K562 (cell line): ENCODE results near the gene ASMTL. TPM values are rescaled to one million over a fixed set of nuclear protein-coding genes. Genes with fewer than 3 reads are reported as not detected.

ENCODE experiments used
- ATAC-seq: fragments of 200-7000 bp; cut with Tn5 transposase; 3 replicates; pipeline ENCODE4 v1.9.1; 2020; ENCODE audit warnings: moderate library complexity
- BruUV-seq: library from RNA; stranded (reverse); fragments of 400-500 nt; replicated peaks from 2 replicates; lab custom pipeline; 2021; lab: Mats Ljungman, UMichigan
- CTCF ChIA-PET: fragments of 300-600 bp; formaldehyde crosslinking; extraction: SDS; loops from one replicate; lab custom pipeline; 2021; ENCODE audit warnings: low intra/inter-chr PET ratio; lab: Yijun Ruan, JAX
- POLR2A ChIA-PET: fragments of 300-600, 350-650 bp; sonication (Branson Sonifier 250); formaldehyde crosslinking; extraction: SDS; loops from one replicate; lab custom pipeline; 2021; ENCODE audit warnings: antibody characterized with exemption, inconsistent platforms; lab: Yijun Ruan, JAX
- DNase-seq, 4 experiments: peaks; one replicate each; pipeline versions ENCODE4 v3.0.0 to v3.0.0-alpha.2; 2011 to 2018; ENCODE audit warnings: low spot score in 3 of 4, mixed read lengths in 3 of 4; ENCODE audit errors: extremely low read depth in 1 of 4
- FAIRE-seq: peaks from 2 replicates; lab custom pipeline; 2011; peaks lifted over from hg19 to GRCh38; lab: Jason Lieb, UNC
- H2AFZ ChIP-seq: 2 replicates; pipeline ENCODE4 v1.6.0; 2011; ENCODE audit warnings: low read depth, low read length, control low read depth, inconsistent platforms
- H3K27ac ChIP-seq: fragments of 200-600 bp; 3 replicates; pipeline ENCODE4 v1.8.0; 2011; ENCODE audit warnings: low read depth, mild to moderate bottlenecking, control low read depth, inconsistent platforms, low read length, moderate library complexity, mixed read lengths; ENCODE audit errors: extremely low read depth
- H3K27me3 ChIP-seq, 2 experiments: fragments of 300-600 bp in 1 of 2; 2 replicates in 1 of 2; 3 replicates in 1 of 2; pipeline versions ENCODE4 v1.6.0 to v1.8.0; 2011; ENCODE audit warnings: inconsistent platforms in 2 of 2, low read length in 2 of 2, mild to moderate bottlenecking in 1 of 2, mixed read lengths in 1 of 2, moderate library complexity in 1 of 2; ENCODE audit not compliant: control insufficient read depth in 2 of 2, insufficient read depth in 2 of 2
- H3K36me3 ChIP-seq: fragments of 300-600 bp; 3 replicates; pipeline ENCODE4 v1.8.0; 2011; ENCODE audit warnings: mild to moderate bottlenecking, low read length, inconsistent platforms; ENCODE audit not compliant: control insufficient read depth, insufficient read depth
- H3K4me1 ChIP-seq, 2 experiments: fragments of 200-600 bp in 1 of 2; replicated peaks in 1 of 2; 2 replicates in 1 of 2; 3 replicates in 1 of 2; pipeline versions ENCODE4 v1.5.1 to v1.8.0; 2011; ENCODE audit warnings: inconsistent platforms in 2 of 2, low read length in 2 of 2, mild to moderate bottlenecking in 1 of 2, mixed read lengths in 1 of 2, moderate library complexity in 1 of 2; ENCODE audit not compliant: control insufficient read depth in 2 of 2, insufficient read depth in 2 of 2
- H3K4me2 ChIP-seq: 2 replicates; pipeline ENCODE4 v1.6.1; 2011; ENCODE audit warnings: low read length, control low read depth, inconsistent platforms, mixed read lengths; ENCODE audit not compliant: insufficient read depth
- H3K4me3 ChIP-seq: fragments of 200-600 bp; sonication (generic), shearing (Covaris generic); 2 replicates; pipeline ENCODE4 v1.5.1; 2016; ENCODE audit warnings: control low read depth, inconsistent platforms
- H3K79me2 ChIP-seq: fragments of 200-600 bp; 3 replicates; pipeline ENCODE4 v1.8.0; 2011; ENCODE audit warnings: low read length, inconsistent platforms; ENCODE audit not compliant: control insufficient read depth, insufficient read depth
- H3K9ac ChIP-seq, 2 experiments: 2 replicates each; pipeline versions ENCODE4 v1.6.0 to v1.6.1; 2011; ENCODE audit warnings: low read depth in 2 of 2, low read length in 2 of 2, control low read depth in 1 of 2, inconsistent platforms in 1 of 2, mild to moderate bottlenecking in 1 of 2, mixed read lengths in 1 of 2; ENCODE audit not compliant: insufficient read depth in 1 of 2
- H3K9me1 ChIP-seq: one replicate; pipeline ENCODE4 v1.6.0; 2011; ENCODE audit warnings: inconsistent platforms, mild to moderate bottlenecking, low read length, moderate library complexity; ENCODE audit not compliant: control insufficient read depth, insufficient read depth
- H3K9me3 ChIP-seq: replicated peaks from 2 replicates; pipeline ENCODE4 v1.5.1; 2011; ENCODE audit warnings: low read depth, low read length, inconsistent platforms; ENCODE audit not compliant: control insufficient read depth, insufficient read depth
- H4K20me1 ChIP-seq: replicated peaks from 2 replicates; pipeline ENCODE4 v1.6.1; 2011; ENCODE audit warnings: low read length, inconsistent platforms, mixed read lengths; ENCODE audit not compliant: control insufficient read depth, insufficient read depth
- ESRRA ChIP-seq: fragments of 450-650 bp; IDR thresholded peaks from 2 replicates; pipeline ENCODE4 v1.6.1; 2014; ENCODE audit warnings: low read depth, mild to moderate bottlenecking, moderate library complexity, borderline replicate concordance
- MEIS2 ChIP-seq: fragments of 450-650 bp; IDR thresholded peaks from 2 replicates; pipeline ENCODE4 v1.6.1; 2014; ENCODE audit warnings: mild to moderate bottlenecking; ENCODE audit not compliant: partially characterized antibody
- POLR2A ChIP-seq: fragments of 450-650 bp; conservative IDR thresholded peaks from 2 replicates; pipeline ENCODE4 v1.6.1; 2016
- RCOR1 ChIP-seq, 2 experiments: IDR thresholded peaks; 2 replicates each; pipeline ENCODE4 v1.6.1; 2012; ENCODE audit warnings: low read depth in 2 of 2, low read length in 2 of 2, borderline replicate concordance in 1 of 2, improper control_type of control experiment in 1 of 2
- RUNX1 ChIP-seq: sonication (generic); IDR thresholded peaks from 2 replicates; pipeline ENCODE4 v1.6.1; 2016; ENCODE audit warnings: antibody characterized with exemption, low read depth
- SAFB ChIP-seq: fragments of 200-400 bp; formaldehyde crosslinking; IDR thresholded peaks from 2 replicates; pipeline ENCODE4 v1.6.1; 2017; ENCODE audit warnings: low read depth, low read length, borderline replicate concordance
- ZBTB8A ChIP-seq: fragments of 450-650 bp; IDR thresholded peaks from 2 replicates; pipeline ENCODE4 v1.6.1; 2018; ENCODE audit warnings: mild to moderate bottlenecking, moderate library complexity; ENCODE audit not compliant: partially characterized antibody
- ZNF384 ChIP-seq: IDR thresholded peaks from 2 replicates; pipeline ENCODE4 v1.6.1; 2012; ENCODE audit warnings: low read depth, low read length, improper control_type of control experiment
- whole genome bisulfite sequencing: fragments of 100-300 bp; shearing (Covaris generic); methylation state at CpG from one replicate; pipeline ENCODE4 v1.1.6; 2016; ENCODE audit warnings: low coverage, mixed read lengths; ENCODE audit not compliant: insufficient coverage; ENCODE audit errors: missing lambda C conversion rate; 5-methylcytosine and 5-hydroxymethylcytosine counted together
- in situ Hi-C: fragments of 300-500 bp; cut with MboI; formaldehyde crosslinking; loops from 4 replicates; pipeline ENCODE4 v1.15.0; 2018; ENCODE audit warnings: inconsistent platforms, mixed read lengths
- intact Hi-C: fragments of 100-400 bp; cut with micrococcal nuclease; formaldehyde crosslinking; loops from 2 replicates; pipeline ENCODE4 v1.14.2; 2022
- polyA plus RNA-seq, 8 experiments: library from polyadenylated mRNA; depleted of rRNA in 4 of 8; stranded (reverse) in 5 of 8; unstranded in 3 of 8; fragments of >200 nt; fragmentation: Nextera tagmentation in 2 of 8; fragmentation: Illumina TruSeq in 1 of 8; extraction: Ambion mirVana in 2 of 8; extraction: Trizol in 1 of 8; gene quantifications; 2 replicates each; pipeline versions ENCODE4 v1.2.1 to v1.2.3, GENCODE V29; 2011 to 2014; ENCODE audit warnings: inconsistent platforms in 1 of 8, missing spikeins in 1 of 8
- total RNA-seq, 7 experiments: library from RNA; depleted of rRNA in 6 of 7; stranded (reverse); fragments of >200 nt in 6 of 7; fragmentation: Illumina TruSeq in 2 of 7; extraction: Trizol in 2 of 7; gene quantifications; 2 replicates each; pipeline versions ENCODE4 v1.2.1 to v1.2.3, GENCODE V29; 2011 to 2021; ENCODE audit warnings: low replicate concordance in 1 of 7
- TF ChIP-seq, protein P1 (sequence below): fragments of 450-650 bp; conservative IDR thresholded peaks from 2 replicates; pipeline ENCODE4 v1.6.1; 2016; ENCODE audit warnings: missing genetic modification characterization, low read depth, mild to moderate bottlenecking, control low read depth, missing compliant biosample characterization
- TF ChIP-seq, protein P2 (sequence below): fragments of 250-450 bp; sonication (Bioruptor Pico); IDR thresholded peaks from 2 replicates; pipeline ENCODE4 v1.4.0; 2020; ENCODE audit warnings: mild to moderate bottlenecking, moderate library complexity, borderline replicate concordance
- TF ChIP-seq, protein P3 (sequence below), 2 experiments: IDR thresholded peaks in 1 of 2; conservative IDR thresholded peaks in 1 of 2; 2 replicates each; pipeline ENCODE4 v1.6.1; 2016; ENCODE audit warnings: low read depth in 2 of 2, mild to moderate bottlenecking in 1 of 2, missing compliant biosample characterization in 1 of 2, missing genetic modification characterization in 1 of 2, moderate library complexity in 1 of 2
- TF ChIP-seq, protein P4 (sequence below): fragments of 250-450 bp; sonication (Bioruptor Pico); IDR thresholded peaks from 2 replicates; pipeline ENCODE4 v1.5.1; 2021; ENCODE audit warnings: mild to moderate bottlenecking

The ASMTL gene
- total and polyA plus RNA-seq, 9 of the 15 experiments (the other 6 are each of a cell fraction or from before 2014, with no cell fraction given) = 0.56 to 20.6 (median 7.6) TPM

DNA sequence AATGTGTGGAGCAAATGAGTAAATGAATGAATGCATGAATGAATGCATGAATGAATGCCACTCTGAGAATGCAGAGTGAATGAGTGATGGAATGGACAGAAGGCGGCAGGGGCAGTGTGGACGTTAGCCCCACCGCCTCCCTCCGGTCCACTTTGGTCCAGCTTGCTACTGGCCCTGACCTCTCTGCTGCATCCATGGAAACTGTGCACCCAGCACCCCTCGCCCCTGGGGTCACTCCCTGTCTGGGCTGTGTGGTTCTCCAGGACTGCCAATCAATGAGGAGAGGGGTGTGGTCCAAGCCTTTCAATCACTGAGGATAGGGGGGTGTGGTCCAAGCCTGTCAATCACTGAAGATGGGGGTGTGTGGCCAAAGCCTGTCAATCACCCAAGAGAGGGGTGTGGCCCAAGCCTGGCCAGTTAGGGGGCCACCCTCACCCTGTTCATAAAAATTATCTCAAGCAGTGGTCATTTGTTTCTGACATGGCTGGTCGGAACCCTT is 39.2 kb upstream of the ASMTL start:
- intact Hi-C loops = no loop called here
- no peak overlapping the region for H2AFZ ChIP-seq
- ChIA-PET POLR2A (no interaction called here), CTCF (no interaction called here)
- ATAC-seq (peak; percentile 98), DNase-seq (peak; percentile 78 to 81 (median 78)), FAIRE-seq (peak; percentile 88)
- no peaks in the 10 kb centered on the region for H3K79me2 ChIP-seq
- WGBS = 16% methylated on average over 6 of the region's 6 CpGs
- no peak overlapping the region for H3K9ac ChIP-seq
- H3K4me3 ChIP-seq = no peak overlapping the region
- H4K20me1 ChIP-seq = no peaks in the 10 kb centered on the region
- H3K4me1 ChIP-seq = peaks cover 0 to 7% of the 10 kb centered on the region in 2 experiments; a peak in 4 of 5 replicates
- in situ Hi-C loops = no loop called here
- no peaks in the 10 kb centered on the region for H3K36me3 ChIP-seq
- H3K27me3 ChIP-seq = no peaks in the 10 kb centered on the region
- no TSS peak for BruUV-seq
- H3K9me1 ChIP-seq = no peaks in the 10 kb centered on the region
- no peak overlapping the region for H3K27ac ChIP-seq
- H3K9me3 ChIP-seq = no peaks in the 10 kb centered on the region
- no peak overlapping the region for H3K4me2 ChIP-seq
- TF ChIP-seq ZBTB8A (no peak), ESRRA (peak; percentile 79; the same call in 1 of the 2 replicates), SAFB (no peak), RUNX1 (no peak), RCOR1 (IDR thresholded peaks at IDR 0.05; ENCODE audit: borderline replicate concordance in 1 of 2, low read depth in 2 of 2, low read length in 2 of 2) (peak in 1 of 2 experiments; percentile 54; a peak in 2 of 4 replicates), POLR2A (no peak), ZNF384 (no peak), MEIS2 (peak; percentile 93)
- TF ChIP-seq, protein P1, sequence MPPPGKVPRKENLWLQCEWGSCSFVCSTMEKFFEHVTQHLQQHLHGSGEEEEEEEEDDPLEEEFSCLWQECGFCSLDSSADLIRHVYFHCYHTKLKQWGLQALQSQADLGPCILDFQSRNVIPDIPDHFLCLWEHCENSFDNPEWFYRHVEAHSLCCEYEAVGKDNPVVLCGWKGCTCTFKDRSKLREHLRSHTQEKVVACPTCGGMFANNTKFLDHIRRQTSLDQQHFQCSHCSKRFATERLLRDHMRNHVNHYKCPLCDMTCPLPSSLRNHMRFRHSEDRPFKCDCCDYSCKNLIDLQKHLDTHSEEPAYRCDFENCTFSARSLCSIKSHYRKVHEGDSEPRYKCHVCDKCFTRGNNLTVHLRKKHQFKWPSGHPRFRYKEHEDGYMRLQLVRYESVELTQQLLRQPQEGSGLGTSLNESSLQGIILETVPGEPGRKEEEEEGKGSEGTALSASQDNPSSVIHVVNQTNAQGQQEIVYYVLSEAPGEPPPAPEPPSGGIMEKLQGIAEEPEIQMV (tag) = no peak
- TF ChIP-seq, protein P2, sequence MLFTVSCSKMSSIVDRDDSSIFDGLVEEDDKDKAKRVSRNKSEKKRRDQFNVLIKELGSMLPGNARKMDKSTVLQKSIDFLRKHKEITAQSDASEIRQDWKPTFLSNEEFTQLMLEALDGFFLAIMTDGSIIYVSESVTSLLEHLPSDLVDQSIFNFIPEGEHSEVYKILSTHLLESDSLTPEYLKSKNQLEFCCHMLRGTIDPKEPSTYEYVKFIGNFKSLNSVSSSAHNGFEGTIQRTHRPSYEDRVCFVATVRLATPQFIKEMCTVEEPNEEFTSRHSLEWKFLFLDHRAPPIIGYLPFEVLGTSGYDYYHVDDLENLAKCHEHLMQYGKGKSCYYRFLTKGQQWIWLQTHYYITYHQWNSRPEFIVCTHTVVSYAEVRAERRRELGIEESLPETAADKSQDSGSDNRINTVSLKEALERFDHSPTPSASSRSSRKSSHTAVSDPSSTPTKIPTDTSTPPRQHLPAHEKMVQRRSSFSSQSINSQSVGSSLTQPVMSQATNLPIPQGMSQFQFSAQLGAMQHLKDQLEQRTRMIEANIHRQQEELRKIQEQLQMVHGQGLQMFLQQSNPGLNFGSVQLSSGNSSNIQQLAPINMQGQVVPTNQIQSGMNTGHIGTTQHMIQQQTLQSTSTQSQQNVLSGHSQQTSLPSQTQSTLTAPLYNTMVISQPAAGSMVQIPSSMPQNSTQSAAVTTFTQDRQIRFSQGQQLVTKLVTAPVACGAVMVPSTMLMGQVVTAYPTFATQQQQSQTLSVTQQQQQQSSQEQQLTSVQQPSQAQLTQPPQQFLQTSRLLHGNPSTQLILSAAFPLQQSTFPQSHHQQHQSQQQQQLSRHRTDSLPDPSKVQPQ = no peak
- TF ChIP-seq, protein P3, sequence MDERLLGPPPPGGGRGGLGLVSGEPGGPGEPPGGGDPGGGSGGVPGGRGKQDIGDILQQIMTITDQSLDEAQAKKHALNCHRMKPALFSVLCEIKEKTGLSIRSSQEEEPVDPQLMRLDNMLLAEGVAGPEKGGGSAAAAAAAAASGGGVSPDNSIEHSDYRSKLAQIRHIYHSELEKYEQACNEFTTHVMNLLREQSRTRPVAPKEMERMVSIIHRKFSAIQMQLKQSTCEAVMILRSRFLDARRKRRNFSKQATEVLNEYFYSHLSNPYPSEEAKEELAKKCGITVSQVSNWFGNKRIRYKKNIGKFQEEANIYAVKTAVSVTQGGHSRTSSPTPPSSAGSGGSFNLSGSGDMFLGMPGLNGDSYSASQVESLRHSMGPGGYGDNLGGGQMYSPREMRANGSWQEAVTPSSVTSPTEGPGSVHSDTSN (CRISPR knock-in tag; IDR thresholded peaks at IDR 0.05; ENCODE audit: low read depth) = peak; percentile 98
- TF ChIP-seq, protein P3 (tag; conservative IDR thresholded peaks at IDR 0.05; ENCODE audit: low read depth) = peak; percentile 98
- TF ChIP-seq, protein P4, sequence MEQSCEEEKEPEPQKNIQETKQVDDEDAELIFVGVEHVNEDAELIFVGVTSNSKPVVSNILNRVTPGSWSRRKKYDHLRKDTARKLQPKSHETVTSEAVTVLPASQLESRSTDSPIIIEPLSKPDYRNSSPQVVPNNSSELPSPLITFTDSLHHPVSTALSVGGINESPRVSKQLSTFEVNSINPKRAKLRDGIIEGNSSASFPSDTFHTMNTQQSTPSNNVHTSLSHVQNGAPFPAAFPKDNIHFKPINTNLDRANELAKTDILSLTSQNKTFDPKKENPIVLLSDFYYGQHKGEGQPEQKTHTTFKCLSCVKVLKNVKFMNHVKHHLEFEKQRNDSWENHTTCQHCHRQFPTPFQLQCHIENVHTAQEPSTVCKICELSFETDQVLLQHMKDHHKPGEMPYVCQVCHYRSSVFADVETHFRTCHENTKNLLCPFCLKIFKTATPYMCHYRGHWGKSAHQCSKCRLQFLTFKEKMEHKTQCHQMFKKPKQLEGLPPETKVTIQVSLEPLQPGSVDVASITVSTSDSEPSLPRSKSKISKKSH (CRISPR knock-in tag) = no peak
